ENCODE results near the gene CIDEA.
"Not testable (repeated sequence)": the region's sequence is repeated elsewhere in the genome, so short reads cannot be mapped to it uniquely, and the experiment has no call there.

The CIDEA gene

DNA sequence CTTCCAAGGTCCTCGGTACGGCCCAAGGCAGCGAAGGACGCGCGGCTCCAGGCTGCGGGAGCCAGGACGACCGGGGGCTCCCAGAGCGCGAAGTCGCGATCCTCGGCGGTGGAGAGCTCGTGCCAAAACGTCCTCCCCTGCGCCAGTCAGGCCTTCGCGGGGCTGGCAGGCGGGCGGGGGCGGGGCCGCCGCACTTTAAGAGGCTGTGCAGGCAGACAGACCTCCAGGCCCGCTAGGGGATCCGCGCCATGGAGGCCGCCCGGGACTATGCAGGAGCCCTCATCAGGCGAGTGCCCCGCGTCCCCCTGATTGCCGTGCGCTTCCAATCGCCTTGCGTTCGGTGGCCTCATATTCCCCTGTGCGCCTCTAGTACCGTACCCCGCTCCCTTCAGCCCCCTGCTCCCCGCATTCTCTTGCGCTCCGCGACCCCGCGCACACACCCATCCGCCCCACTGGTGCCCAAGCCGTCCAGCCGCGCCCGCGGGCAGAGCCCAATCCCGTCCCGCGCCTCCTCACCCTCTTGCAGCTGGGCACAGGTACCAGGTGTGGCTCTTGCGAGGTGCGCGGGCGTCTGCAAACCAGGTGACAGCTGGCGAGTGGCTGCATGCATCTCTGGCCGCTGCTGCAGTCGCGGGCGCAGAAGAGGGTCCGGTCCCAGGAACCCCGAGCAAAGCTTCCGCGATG is at the start of gene CIDEA:
Gene CIDEA, plus strand, starts transcription at position 226 of the 684 bp plus-strand sequence. Its CDS starts 23 bp downstream, at position 249.
- no peak for DNase-seq

DNA sequence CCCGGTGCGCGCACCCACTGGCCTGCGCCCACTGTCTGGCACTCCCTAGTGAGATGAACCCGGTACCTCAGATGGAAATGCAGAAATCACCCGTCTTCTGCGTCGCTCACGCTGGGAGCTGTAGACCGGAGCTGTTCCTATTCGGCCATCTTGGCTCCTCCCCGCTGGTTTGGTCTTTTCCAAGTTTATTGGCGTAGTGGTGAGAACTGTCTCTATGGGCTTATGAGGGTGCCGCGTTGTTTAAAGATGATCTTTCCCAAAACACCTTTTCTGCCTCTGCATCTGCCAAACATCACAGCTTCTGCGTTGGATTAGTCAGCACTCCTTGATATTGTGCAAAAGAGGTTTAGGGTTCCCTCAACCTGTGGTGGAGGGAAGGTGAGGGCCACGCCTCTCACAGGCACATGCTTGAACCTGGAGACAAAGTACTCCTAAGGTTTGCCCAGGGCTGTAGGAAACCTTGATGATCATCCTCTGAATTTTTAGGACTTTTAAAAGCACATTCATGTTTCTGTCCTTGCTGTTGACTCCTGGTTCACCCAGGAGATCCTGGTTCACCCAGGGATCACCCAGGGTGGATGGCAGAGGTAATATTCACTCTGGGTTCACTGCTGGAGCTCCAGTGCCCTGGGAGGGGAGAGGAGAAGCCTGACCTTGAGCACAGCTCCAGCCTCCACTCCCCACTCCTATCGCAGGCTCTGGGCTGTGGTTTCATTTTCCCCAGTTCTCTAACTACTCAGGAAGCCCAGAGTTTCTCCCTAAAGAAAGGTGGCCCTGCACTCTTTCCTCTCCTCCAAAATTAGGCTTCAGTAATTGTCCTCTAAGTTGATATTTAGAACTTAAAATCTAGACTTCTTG is 45.6 kb upstream of the CIDEA start:
- not testable (repeated sequence) for DNase-seq

- not testable (repeated sequence) for DNase-seq
These were observed 41.9 kb upstream of the CIDEA start for GRCh38 chr18:12212308-12212707.

DNA sequence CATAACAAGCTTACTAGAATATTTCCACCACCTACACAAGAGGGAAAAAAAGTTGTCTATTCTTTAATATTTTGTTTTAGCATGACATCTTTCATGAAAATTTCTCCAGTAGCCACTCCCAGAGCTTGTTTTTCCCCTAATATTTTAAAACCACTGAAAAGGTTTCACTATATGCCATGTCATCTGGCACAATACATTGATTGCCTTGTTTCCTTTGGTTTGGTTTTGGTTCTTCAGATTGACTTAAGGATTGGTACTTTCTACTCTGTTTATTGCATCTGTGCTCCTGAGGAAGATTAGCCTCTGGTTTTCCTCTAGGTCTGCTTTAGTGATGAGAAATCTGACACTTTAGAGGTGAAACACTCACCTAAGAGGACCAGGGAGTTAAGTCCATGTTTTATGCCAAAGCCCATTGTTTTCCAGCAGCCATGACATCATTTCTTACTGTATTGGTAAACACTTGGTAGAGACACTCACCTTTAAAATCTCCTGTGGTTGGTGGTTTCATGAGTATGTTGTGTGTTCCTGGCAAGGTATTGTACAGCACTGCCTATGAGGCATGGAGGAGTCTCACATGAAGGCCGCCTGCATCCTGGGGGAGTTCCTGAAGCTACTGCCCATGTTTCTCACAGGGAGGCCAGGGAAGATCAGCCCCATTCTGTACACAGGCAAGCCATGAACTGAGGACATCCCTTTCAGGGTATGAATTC is 39.7 kb upstream of the CIDEA start:
- DNase-seq, result not testable (repeated sequence)

GRCh38 chr18:12216471-12216870 is 37.7 kb upstream of the CIDEA start:
- DNase-seq, result not testable (repeated sequence)

GRCh38 chr18:12218603-12219002 is 35.6 kb upstream of the CIDEA start:
- DNase-seq, result not testable (repeated sequence)

DNA sequence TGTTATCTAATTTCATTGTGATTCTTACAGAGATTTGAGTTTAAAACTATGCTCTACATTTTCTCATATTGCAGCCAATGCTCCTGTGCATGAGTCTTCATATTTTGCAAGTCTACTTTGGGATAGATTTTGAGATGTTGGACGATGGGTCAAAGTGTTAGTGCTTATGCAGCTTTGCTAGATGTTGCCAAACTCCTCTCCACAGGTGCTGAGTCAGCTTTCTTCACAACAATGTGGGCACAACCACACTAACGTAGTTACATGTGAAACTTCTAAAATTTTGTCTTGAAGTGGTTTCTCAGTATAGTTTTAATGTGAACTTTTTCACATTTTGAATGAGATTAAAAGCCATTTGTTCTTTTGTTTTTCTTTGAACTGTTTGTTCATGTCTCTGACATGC is 32.1 kb upstream of the CIDEA start:
- not testable (repeated sequence) for DNase-seq

DNA sequence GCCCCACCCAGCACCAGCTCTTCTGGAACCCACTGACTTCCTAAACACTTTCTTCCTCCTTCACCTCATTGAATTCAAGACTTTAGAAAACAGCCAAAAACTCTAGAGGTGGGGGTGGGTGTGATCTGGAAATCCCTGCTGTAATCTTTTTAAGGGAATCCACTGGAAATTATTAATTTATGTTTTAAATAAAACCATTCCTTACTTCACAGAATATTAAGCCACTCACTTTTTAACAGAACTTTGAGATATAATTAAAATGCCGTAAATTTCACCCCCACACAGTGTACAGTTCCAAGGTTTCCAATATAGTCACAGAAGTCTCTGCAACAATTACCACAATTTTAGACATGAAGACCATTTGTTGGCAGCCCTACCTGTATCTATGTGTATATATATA is 30.8 kb upstream of the CIDEA start:
- DNase-seq, result not testable (repeated sequence)

DNA sequence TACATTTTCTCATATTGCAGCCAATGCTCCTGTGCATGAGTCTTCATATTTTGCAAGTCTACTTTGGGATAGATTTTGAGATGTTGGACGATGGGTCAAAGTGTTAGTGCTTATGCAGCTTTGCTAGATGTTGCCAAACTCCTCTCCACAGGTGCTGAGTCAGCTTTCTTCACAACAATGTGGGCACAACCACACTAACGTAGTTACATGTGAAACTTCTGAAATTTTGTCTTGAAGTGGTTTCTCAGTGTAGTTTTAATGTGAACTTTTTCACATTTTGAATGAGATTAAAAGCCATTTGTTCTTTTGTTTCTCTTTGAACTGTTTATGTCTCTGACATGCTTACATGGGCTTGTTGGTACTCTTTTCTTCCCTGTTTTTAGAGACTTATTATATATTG is 27.4 kb upstream of the CIDEA start:
- DNase-seq, result not testable (repeated sequence)

GRCh38 chr18:12227399-12228186 is 26.6 kb upstream of the CIDEA start:
- DNase-seq, result not testable (repeated sequence)

DNA sequence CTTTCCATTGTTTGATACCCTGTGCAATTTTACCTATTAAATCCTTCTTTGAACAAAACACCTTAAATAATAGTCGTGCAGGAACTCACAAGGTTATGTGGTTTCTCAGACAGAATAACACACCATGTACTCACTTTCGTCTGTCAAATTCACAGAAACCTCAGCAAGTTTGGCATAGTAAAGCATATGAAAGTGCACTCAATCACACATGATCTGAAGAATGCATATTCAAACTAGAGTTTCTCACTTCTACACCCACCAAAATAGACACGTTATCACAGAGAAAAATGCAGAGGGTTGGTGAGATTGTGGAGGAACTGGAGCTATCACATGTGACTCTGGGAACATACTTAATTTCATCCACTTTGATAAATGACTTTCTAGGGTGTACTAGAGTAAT is 25.9 kb upstream of the CIDEA start:
- not testable (repeated sequence) for DNase-seq

DNA sequence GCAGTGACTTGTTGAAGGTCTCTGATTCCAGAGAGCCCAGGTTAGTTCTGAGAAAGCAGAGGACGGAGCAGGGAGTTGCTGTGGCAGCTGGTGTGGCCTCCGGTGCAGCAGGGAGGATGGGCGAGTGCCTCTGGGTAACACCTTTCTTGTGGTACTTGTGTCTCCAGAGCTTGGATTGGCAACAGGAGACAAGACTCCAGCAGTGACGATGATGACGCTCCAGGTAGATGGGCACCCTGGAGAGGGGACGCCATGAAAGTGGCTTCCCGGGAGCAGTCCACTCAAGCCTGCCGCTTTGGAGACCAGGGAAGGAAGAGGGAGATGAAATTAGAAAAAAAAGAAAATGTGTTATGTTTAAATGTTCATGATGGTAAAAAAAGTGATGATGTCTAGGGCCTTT is 23.6 kb upstream of the CIDEA start:
- not testable (repeated sequence) for DNase-seq

DNA sequence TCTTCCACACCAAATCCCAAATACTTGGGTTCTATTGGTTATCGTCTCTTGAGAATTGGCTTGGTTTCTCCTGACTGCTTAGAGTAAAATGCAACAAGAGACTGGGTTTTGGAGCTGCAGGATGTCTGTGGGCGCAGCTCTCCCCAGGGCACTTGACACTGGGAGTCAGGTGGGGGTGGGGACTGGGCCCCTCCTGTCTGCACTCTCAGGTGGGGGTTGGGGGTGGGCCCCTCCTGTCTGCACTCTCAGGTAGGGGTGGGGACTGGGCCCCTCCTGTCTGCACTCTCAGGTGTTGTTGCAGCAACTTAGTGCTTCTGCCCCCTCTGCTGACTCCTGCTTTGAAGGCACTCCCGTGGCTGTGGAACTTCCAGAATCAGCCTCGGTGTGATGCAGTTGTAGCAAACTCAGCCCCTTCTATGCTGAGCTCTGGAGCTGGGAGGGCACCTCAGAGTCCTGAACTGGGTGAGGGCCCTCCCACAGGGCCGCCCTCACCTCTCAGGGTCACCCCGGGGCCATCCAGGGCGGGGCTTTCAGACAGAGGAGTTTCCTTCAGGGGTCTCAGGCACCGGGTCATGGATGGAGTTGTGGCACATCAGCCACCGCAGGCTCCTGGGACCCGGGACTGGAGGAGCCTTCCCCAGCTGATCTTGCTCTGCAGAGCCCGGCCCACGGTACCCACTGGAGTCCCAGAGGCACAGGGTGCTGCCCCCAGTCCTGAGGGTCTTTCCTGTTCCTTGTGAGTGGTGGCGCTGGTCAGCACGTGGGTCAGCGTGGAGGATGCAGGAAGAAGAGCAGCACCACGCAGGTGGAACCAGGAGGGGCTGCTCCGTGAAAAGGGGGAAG is 22.9 kb upstream of the CIDEA start:
- DNase-seq, result no peak

GRCh38 chr18:12231986-12232385 is 22.2 kb upstream of the CIDEA start:
- no peak for DNase-seq

GRCh38 chr18:12233378-12233777 is 20.8 kb upstream of the CIDEA start:
- DNase-seq, result no peak

GRCh38 chr18:12234451-12235190 is 19.5 kb upstream of the CIDEA start:
- DNase-seq, result no peak

- DNase-seq, result no peak
These were observed 18.0 kb upstream of the CIDEA start for GRCh38 chr18:12236141-12236540.

DNA sequence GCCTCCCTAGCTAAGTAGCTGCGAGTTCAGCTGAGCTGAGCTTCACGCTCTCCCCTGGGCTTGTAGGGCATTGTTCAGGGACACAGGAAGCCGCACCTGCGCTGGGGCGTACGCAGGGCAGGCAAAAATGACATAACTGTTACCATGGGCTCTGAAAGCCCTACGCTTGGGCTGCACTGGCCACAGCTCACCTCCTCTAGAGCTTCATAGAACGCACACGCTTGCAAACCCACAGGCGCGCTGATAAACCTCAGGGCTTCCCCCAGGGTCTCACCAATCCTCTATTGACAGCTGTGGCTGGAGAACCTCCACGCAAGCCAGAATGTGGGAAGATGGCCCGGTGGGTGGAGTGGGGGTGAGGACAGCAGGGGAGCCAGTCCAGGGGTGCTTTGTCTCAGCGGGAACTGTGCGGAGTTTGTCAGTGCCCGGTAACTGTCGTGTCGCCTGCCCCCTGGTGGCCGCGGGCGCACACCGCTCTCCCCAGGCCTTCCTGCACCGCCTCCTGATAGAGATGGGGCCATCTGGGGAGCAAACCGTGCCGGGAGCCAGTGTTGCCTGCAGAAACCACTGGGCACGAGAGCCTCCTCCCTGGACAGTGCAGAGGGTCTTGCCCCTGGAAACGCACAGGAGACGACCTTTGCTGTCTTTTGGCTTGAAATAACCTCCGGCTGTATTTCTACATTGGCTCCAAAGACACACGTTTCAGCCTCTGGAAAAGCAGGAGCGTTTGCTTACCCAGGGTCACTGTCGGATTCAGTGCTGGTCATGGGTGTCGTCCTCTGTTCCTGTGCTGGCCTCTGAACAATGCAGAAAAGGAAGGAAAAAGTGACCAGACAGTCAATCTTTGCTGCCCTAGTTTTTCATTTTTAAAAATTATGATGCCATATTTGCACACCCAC is 17.0 kb upstream of the CIDEA start:
- peak; percentile 66 for DNase-seq

GRCh38 chr18:12238826-12239225 is 15.3 kb upstream of the CIDEA start:
- no peak for DNase-seq

DNA sequence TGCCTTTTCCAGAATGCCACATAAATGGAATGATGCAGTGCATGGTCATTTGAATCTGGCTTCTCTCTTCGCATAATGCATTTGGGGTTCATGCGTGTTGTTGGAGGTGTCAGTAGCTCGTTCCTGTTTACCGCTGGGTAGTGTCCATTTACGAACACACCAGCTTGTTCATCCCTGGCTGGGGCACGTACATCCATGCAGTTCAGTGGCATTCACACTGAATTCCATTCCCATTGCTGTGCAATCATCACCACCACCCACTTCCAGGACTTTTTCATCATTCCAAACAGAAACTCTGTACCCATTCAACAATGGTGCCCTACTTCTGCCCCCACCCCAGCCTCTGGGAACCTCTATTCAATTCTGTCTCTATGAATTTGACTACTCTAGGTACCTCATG is 14.7 kb upstream of the CIDEA start:
- DNase-seq, result no peak

All from NCI-H1105 treated with DMSO at 0.1 percent for 48 hours (cell line).